Measurements from ENCODE around the gene EFHD2.

- TF ChIP-seq, protein P1, sequence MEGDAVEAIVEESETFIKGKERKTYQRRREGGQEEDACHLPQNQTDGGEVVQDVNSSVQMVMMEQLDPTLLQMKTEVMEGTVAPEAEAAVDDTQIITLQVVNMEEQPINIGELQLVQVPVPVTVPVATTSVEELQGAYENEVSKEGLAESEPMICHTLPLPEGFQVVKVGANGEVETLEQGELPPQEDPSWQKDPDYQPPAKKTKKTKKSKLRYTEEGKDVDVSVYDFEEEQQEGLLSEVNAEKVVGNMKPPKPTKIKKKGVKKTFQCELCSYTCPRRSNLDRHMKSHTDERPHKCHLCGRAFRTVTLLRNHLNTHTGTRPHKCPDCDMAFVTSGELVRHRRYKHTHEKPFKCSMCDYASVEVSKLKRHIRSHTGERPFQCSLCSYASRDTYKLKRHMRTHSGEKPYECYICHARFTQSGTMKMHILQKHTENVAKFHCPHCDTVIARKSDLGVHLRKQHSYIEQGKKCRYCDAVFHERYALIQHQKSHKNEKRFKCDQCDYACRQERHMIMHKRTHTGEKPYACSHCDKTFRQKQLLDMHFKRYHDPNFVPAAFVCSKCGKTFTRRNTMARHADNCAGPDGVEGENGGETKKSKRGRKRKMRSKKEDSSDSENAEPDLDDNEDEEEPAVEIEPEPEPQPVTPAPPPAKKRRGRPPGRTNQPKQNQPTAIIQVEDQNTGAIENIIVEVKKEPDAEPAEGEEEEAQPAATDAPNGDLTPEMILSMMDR (IDR thresholded peaks at IDR 0.05; ENCODE audit: insufficient read depth, low read length, poor library complexity, severe bottlenecking), result no peak
- no peak for TF ChIP-seq EZH2phosphoT487 (conservative IDR thresholded peaks at IDR 0.05; ENCODE audit: low read length)
Observed at GRCh38 chr1:15394258-15394690, 15.4 kb upstream of the EFHD2 start.
